ENCODE measurements around the gene CHST5. TPM values are rescaled to one million over a fixed set of nuclear protein-coding genes. Genes with fewer than 3 reads are reported as not detected.

The CHST5 gene
- total RNA-seq, 2 donors from 2014 or later: 0.10 to 0.18 TPM

DNA sequence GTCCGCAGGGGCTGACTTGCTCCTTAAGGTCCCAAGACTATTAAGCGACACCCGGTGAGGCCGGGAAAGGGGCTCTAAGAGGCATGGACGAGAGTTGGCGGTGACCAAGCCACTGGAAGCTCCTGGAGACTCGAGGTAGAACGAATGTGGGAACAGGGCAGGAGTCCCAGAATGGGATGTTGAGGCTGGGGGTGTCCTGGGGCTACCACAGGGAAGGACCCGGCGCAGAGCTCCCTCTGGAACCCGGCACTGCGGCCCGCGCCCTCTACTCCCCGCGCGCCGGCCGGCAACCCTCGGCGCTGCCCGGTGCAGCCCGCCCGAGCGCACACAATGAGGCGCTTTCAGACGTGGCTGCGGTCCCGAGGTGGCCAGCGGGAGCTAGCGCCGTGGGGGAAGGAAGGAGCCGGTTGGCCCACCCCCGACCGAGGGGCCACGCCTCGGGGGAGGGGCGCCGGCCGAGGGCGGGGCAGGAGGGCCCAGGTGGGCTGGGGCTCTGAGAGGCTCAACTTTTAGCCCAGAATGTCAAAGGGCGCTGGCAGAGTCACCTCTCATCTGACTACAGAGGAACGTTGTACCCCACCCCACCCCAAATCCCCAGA, 40.7 kb downstream of the CHST5 start, which contains the start of gene CHST6:
Gene CHST6 (minus strand): TSS at position 366 of the 599 bp plus-strand sequence. CDS start 15,613 bp downstream, outside the sequence.
- H3K9me3 Mint-ChIP-seq: no peaks in the 10 kb centered on the region
- peak in 1 of 2 donors; percentile 31 for DNase-seq (ENCODE audit: low spot score in 2 of 2)
- ATAC-seq: peak; percentile 49 to 75
- no peak within 1 kb of the TSS for H3K27ac Mint-ChIP-seq
- peaks cover 0 to 7% of the 10 kb centered on the region in 2 donors for H3K36me3 Mint-ChIP-seq

DNA sequence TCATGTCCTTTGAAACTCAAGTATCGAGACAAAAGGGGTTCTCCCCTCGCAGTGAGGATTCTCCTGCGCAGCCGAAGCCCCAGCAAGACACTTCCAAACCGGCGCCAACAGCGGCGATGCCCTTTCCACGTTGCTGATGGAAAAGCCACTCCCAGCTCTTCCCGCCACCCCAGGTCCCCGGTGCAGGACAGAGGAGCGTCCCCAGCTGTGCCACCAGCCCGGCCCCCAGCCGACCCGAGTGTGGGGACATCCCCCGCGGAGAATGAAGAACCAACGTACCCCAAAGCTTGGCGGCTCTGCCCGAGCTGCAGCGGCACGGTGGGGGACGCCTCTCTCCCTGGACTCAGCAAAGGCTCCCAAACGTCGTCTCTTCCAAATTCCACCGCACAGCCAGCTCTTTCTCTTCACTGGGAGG, 41.2 kb downstream of the CHST5 start:
- H3K27ac Mint-ChIP-seq: no peak overlapping the region
- H3K9me3 Mint-ChIP-seq: no peaks in the 10 kb centered on the region
- H3K36me3 Mint-ChIP-seq: peaks cover 0 to 7% of the 10 kb centered on the region in 2 donors
- DNase-seq (ENCODE audit: low spot score in 2 of 2) (no peak), ATAC-seq (no peak)

DNA sequence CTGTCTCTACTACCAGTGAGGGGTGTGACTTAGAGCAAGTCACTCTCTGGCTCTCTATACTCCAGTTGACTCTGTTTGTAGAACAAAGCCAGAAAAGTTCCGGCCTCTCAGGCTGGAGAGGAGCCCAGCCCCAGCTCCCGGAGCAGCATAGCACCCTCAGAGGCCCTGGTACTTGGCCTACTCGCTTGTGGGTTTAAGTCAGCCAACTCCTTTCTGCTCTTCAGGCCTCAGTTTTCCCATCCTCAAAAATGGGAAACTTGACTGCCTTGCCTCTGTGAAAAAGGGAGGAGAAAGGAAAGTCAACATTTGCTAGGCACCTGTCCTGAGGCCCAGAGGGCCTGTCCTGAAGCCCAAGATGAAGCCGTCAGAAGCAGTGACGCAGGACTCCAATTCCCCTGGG, 41.7 kb downstream of the CHST5 start:
- Mint-ChIP-seq H3K36me3 (peaks cover 0 to 7% of the 10 kb centered on the region in 2 donors), H3K27ac (no peak overlapping the region), H3K9me3 (no peaks in the 10 kb centered on the region)
- no peak for ATAC-seq
- DNase-seq (ENCODE audit: low spot score in 2 of 2): no peak

DNA sequence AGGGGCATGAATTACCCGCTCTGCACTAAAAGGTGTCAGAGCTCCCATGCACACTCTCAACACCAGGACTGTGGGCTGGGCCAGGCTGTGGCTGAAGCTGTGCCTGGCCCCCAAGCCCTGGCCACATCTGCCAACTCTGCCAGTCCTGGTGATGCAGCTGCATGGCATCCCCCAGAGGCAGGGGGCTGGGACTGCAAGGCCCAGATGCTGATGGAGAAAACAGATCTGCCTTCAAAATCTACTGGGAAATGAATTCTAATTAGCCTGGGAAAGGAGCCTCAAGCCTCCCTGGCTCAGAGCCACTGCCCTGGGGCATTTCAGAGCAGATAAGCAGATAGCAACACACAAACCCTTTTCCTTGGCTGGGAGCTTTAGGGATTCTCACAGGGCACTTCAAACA, 44.0 kb downstream of the CHST5 start:
- Mint-ChIP-seq H3K9me3 (no peaks in the 10 kb centered on the region), H3K27ac (no peak overlapping the region), H3K36me3 (peaks cover 0 to 7% of the 10 kb centered on the region in 2 donors)
- ATAC-seq (no peak), DNase-seq (ENCODE audit: low spot score in 2 of 2) (no peak)

DNA sequence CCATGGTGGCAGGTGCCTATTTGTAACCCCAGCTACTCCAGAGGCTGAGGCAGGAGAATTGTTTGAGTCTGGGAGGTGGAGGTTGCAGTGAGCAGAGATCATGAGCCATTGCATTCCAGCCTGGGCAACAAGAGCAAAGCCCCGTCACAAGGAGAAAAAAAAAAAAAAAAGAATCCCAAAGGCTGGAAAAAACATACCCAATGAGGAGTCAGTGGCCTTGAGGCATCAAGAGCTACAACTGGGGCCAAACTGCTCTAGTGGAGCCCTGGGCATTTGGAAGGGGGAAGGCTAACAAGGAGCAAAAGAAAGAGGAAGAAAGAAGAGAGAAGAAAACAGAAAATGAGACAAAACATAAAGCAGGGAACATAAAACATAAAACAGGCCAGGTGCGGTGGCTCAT, 47.6 kb downstream of the CHST5 start:
- DNase-seq (ENCODE audit: low spot score in 2 of 2): no peak
- H3K36me3 Mint-ChIP-seq: no peaks in the 10 kb centered on the region
- no peak overlapping the region for H3K27ac Mint-ChIP-seq
- ATAC-seq: no peak
- no peaks in the 10 kb centered on the region for H3K9me3 Mint-ChIP-seq

DNA sequence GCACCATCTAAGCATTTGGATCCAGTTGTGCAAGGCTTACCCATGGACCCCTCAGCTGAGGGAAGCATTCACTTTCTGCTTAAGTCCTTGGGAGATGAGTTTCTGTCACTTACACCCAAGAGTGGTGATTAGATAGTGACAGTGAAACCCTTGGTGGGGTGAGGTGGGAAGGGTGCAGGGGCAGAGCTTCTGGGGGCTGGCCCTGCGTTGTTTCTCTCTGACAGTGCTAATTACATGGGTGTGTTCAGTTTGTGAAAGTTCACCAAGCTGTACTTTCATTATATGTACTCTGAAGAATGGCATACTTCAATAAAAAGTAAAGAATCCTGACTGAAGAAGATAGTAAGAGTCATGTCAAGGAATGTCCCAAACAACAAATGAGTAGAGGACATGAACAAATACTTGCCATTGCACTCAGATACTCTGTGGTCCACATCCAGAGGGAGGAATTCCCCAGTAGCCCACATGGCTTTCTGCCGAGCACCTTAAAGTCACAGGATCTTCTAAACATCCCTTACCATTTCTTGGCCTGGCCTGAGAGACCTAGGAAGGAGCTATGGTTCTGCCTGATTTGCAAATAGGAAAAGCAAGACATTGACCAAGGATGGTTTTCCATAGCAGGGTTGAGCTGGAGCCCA, 49.1 kb downstream of the CHST5 start:
- no peak overlapping the region for H3K27ac Mint-ChIP-seq
- DNase-seq (ENCODE audit: low spot score in 2 of 2): no peak
- H3K9me3 Mint-ChIP-seq: no peaks in the 10 kb centered on the region
- H3K36me3 Mint-ChIP-seq: no peaks in the 10 kb centered on the region
- peak; percentile 32 to 33 for ATAC-seq

DNA sequence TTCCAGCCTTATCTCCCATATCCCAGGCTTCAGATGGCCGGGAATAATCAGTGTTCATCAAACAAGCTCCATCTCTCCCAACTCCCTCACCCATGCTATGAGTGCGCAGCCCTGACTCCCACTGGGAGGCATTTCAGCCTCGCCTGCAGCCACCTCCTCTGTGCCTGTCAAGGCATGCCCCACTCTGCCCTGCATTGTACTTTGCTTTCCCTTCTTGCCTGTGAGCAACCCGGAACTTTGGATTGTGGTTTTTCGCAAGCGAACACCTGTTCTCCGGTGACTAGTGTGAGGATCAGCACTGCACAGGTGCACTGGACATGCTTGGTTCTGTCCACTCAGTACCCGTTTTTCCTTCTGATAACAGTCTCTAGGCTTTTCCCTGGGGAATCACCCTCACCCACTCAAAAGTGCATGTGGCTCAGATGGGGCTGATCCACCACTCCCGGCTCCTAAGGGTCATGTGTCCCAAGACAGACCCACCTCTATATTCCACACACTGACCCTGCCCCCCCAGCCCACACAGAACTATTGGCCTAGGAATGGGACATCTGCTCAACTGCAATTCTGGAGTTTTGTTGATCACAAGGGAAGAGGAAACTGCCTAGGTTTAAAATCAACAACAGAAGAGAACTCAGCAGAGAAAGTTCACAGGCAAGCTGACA, 49.8 kb downstream of the CHST5 start:
- H3K9me3 Mint-ChIP-seq: no peaks in the 10 kb centered on the region
- DNase-seq (ENCODE audit: low spot score in 2 of 2): no peak
- H3K27ac Mint-ChIP-seq: no peak overlapping the region
- H3K36me3 Mint-ChIP-seq: no peaks in the 10 kb centered on the region
- no peak for ATAC-seq

DNA sequence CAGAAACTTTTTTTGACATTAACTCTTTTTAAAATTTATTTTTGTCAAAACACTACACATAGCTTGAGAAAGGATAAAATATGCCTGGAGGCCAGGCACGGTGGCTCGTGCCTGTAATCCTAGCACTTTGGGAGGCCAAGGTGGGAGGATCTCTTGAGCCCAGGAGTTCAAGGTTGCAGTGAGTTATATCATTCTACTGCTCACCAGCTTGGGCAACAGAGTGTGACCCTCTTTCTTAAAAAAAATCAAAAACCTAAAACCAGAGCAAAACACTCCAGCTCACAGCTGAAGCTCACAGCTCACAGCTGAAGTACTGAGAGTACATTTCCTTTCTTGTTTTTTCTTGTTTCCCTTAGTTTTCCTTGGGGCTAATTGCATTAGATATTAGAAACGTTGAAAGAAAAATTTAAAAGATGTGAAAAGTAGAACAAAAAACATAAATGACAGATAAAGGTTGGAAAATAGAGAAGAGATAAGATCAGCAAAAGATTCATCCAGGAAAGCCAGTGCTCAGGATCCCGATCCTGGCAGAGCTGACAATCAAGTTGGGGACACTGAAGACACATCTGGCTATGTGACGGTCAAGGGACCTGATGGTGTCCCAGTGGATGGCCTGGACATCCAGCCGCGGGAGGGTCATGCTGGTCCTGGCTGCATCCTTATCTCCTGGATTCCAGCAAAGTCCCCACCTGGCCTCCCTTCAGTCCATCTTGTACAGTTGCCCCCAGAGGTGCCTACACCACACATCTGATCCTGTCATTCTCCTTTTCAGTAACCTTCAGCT, 50.5 kb downstream of the CHST5 start:
- Mint-ChIP-seq H3K36me3 (no peaks in the 10 kb centered on the region), H3K9me3 (no peaks in the 10 kb centered on the region), H3K27ac (no peak overlapping the region)
- ATAC-seq (no peak), DNase-seq (ENCODE audit: low spot score in 2 of 2) (no peak)

DNA sequence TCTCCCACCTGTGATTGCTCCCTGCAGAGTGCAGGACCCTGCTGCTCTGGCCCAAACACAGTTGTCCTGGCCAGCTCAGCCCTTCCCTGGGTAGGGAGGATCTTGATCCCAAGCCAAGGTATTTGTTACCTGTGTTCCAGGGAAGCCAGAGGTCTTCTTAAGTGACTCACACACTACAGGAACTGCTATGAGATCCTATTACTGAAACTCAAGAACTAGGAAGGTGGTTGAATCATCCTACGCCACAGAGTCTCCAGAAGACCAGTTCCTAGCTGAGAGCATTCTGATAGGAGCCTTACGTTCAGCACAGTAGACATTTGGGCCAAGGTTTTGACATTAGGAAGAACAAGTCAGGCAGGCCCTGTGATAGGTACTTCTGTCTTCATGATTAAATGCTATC, 52.7 kb downstream of the CHST5 start:
- ATAC-seq: peak in 1 of 2 donors; percentile 47
- Mint-ChIP-seq H3K27ac (no peak overlapping the region), H3K9me3 (no peaks in the 10 kb centered on the region), H3K36me3 (no peaks in the 10 kb centered on the region)
- DNase-seq (ENCODE audit: low spot score in 2 of 2): no peak

DNA sequence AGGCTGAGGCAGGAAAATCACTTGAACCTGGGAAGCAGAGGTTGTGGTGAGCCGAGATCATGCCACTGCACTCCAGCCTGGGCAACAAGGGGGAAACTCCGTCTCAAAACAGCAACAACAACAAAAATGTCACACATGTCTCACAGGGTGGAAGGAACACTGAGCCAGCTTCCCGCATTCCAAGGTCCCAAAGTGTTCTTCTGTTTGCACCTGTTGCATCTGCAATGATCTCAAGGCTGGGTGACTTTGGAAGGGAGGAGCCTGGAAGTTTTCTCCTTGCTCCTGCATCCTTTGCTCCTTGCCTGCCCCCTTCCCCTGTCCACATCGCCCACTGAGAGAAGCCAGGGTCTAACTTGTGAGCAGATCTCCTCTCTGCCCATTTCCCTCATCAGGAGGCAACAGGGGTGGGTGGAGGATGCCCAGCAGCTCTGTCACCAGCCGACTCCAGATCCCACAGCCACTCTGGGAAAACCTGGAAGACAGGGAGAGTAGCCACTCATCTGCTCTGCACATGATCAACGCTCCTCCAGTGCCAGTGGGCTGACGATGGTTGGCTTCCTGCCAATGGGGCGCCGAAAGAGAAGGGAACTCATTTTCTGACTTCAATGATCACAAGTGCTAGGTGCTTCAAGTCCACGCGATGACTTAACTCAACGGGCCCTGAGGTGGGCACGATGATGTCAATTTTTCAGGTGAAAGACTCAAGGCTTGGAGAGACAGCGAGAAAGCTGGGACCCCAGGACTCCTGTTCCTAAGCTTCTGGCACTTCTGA, 53.3 kb downstream of the CHST5 start:
- no peak overlapping the region for H3K27ac Mint-ChIP-seq
- DNase-seq (ENCODE audit: low spot score in 2 of 2) (no peak), ATAC-seq (no peak)
- no peaks in the 10 kb centered on the region for H3K36me3 Mint-ChIP-seq
- H3K9me3 Mint-ChIP-seq: no peaks in the 10 kb centered on the region

DNA sequence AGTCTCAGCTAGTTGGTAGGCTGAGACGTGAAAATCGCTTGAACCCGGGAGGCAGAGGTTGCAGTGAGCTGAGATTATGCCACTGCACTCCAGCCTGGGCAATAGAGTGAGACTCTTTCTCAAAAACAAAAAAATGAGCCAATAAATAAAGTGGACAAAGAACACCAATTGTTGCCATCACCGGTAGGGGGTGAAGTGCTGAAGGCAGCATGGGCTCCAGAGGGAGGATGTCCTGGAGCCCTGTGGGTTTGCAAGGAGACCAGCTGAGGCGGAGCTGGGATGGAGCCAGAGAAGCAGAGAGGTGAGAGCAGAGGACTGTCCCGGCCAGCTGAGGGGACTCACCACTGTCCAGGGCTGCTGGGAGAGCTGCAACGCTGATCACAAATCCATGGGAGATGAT, 54.4 kb downstream of the CHST5 start:
- ATAC-seq: no peak
- no peaks in the 10 kb centered on the region for H3K9me3 Mint-ChIP-seq
- H3K27ac Mint-ChIP-seq: no peak overlapping the region
- DNase-seq (ENCODE audit: low spot score in 2 of 2): no peak
- H3K36me3 Mint-ChIP-seq: no peaks in the 10 kb centered on the region

DNA sequence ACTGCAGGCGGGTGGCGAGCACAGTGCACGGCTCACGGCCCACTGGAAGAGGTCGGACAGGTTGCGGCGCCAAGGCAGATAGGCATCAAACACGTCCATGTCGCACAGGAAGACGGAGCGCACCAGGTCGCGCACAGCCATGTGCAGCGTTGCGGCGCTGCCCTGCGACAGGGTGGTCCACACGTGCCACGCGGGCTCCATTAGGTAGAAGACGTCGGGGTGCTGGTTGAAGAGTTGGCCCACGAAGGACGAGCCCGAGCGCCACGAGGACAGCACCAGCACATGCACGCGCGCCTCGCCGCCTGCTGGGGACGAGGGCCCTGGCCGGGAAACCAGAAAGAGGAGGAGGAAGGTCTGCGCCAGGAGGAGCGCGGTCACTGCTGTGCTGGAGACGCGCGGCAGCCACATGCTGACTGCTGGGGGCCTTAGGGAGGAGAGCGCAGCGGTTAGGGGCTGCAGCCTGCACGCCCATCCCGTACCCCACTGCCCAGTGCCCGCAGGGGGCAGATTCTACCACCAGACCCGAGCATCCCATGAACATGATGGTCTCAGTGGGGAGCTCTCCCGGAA, 56.4 kb downstream of the CHST5 start:
- no peak for DNase-seq (ENCODE audit: low spot score in 2 of 2)
- Mint-ChIP-seq H3K9me3 (no peaks in the 10 kb centered on the region), H3K36me3 (no peaks in the 10 kb centered on the region), H3K27ac (no peak overlapping the region)
- ATAC-seq: no peak

Other genes starting within 250 kb of the CHST5 start
- gene CFDP1, start 102.6 kb downstream of the CHST5 start, total RNA-seq: 10 to 100 TPM; 47.5 to 49.7 TPM
- 10 to 100 TPM; 21.8 to 33.5 TPM for gene TMEM170A, start 71.4 kb downstream of the CHST5 start, total RNA-seq
- gene CHST6, start 40.7 kb downstream of the CHST5 start, total RNA-seq: not detected
- 1 to 10 TPM; 2.8 to 6.0 TPM for gene TMEM231, start 20.1 kb upstream of the CHST5 start, total RNA-seq
- gene GABARAPL2, start 30.3 kb upstream of the CHST5 start, total RNA-seq: 10 to 100 TPM; 56.0 to 82.3 TPM
- gene ADAT1, start 87.2 kb upstream of the CHST5 start, total RNA-seq: 10 to 100 TPM; 39.0 to 44.8 TPM
- gene KARS1, start 111.6 kb upstream of the CHST5 start, total RNA-seq: 100 to 1,000 TPM; 236 to 265 TPM
- 10 to 100 TPM; 54.9 to 89.9 TPM for gene TERF2IP, start 111.7 kb upstream of the CHST5 start, total RNA-seq
- gene CPHXL2, start 140.9 kb upstream of the CHST5 start, total RNA-seq: not detected
- not detected for gene DUXB, start 165.4 kb upstream of the CHST5 start, total RNA-seq
- not detected for gene CPHXL, start 190.4 kb upstream of the CHST5 start, total RNA-seq

Data from activated naive CD4-positive, alpha-beta T cell treated with anti-CD3 and anti-CD28 coated beads, Interleukin-2, amount 50 U/mL, for 72 hours (primary cell).